AG10803 (cell line): ENCODE measurements around the gene SMYD3.
A peak's percentile ranks its signal among the peaks of the same experiment; 100 is the strongest.

Experiments used
- DNase-seq: peaks from one replicate; pipeline ENCODE4 v3.0.0; 2010; ENCODE audit warnings: low read depth
- H3K4me3 ChIP-seq: 2 replicates; pipeline ENCODE4 v1.5.1; 2011; ENCODE audit warnings: mild to moderate bottlenecking, low read length, control low read depth
- TF ChIP-seq, protein P1 (sequence below): conservative IDR thresholded peaks from 2 replicates; pipeline ENCODE4 v1.5.1; 2011; ENCODE audit warnings: mild to moderate bottlenecking, low read length, control low read depth, inconsistent platforms

Gene SMYD3

DNA sequence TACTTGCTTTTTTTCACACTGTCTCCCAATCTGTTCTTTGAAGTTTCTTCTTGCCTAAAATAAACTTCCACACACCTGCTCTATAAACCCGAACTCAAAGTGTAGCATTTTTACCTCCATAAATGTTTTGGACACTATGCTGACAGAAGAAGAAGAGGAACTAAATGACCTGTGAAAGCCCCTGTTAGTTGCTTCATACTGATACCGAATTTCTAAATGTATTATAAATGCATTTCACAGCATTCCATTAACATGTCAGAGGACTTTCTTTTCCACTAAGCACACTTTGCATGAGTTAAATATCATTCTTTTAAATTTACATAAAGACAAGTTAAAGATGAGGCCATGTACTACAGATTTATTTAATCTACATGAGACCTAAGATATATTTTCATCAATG, 281.0 kb downstream of the SMYD3 start:
- DNase-seq, result no peak
- no peak overlapping the region for H3K4me3 ChIP-seq
- TF ChIP-seq, protein P1, sequence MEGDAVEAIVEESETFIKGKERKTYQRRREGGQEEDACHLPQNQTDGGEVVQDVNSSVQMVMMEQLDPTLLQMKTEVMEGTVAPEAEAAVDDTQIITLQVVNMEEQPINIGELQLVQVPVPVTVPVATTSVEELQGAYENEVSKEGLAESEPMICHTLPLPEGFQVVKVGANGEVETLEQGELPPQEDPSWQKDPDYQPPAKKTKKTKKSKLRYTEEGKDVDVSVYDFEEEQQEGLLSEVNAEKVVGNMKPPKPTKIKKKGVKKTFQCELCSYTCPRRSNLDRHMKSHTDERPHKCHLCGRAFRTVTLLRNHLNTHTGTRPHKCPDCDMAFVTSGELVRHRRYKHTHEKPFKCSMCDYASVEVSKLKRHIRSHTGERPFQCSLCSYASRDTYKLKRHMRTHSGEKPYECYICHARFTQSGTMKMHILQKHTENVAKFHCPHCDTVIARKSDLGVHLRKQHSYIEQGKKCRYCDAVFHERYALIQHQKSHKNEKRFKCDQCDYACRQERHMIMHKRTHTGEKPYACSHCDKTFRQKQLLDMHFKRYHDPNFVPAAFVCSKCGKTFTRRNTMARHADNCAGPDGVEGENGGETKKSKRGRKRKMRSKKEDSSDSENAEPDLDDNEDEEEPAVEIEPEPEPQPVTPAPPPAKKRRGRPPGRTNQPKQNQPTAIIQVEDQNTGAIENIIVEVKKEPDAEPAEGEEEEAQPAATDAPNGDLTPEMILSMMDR, result no peak

DNA sequence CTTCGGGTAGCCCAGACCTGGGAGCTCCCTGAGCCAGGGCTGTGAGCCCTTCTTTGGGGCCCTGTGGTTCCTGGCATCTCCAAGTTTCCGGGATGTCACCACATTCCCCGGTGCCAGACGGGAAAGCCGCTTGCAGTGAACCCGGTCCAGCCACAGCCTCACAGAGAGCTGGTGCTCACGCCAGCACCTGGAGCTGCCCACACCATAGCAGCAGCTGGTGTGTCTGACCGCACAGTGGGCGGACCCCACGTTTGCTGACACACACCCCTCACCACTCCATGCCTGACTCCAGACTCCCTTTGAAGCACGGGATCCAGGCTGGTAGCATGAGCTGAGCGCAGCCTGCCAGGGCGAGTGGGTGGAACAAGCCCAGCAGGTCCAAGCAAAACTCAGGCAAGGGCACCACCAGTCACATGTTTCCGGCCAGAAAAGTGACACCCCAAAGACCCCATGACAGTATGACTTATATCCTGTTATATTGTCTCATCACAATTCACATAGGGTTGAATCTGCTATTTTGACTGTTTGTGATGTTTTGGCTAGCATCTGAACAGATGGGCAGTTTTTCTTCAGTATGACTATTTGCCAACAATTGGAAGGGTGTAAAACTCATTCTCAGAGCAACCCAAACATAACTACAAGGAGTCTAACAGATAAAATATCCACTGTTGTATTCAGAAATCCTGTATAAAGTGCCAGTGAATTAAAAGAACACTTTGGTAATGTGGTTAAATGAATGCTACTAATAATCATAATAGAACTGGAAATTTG, 285.4 kb downstream of the SMYD3 start:
- no peak for DNase-seq
- TF ChIP-seq, protein P1, result no peak
- no peak overlapping the region for H3K4me3 ChIP-seq

DNA sequence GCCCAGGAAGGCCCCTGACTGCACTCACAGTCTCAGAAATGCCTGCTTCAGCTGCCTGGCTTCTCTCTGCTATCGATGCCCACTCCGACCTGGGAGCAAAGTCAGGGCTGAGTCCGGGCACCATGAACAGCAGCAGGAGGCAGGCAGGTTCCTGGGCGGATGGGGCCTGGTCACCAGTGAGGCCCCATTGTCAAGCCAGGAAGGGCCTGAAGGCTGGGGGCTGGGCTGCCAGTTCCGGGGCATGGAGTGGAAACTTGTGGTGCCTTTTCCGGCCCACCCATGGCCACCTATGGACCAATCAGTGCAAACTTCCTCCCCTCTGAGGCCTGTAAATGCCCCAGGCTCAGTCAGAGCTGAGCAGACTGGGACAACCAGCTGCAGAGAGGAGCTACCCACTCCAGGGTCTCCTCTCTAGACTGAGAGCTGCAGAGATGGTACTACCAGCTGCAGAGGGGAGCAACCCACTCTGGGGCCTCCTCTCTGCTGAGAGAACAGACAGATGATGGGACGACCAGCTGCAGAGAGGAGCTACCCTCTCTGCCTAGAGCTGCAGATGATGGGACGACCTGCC, 286.5 kb downstream of the SMYD3 start:
- TF ChIP-seq, protein P1, result no peak
- no peak for DNase-seq
- no peak overlapping the region for H3K4me3 ChIP-seq

DNA sequence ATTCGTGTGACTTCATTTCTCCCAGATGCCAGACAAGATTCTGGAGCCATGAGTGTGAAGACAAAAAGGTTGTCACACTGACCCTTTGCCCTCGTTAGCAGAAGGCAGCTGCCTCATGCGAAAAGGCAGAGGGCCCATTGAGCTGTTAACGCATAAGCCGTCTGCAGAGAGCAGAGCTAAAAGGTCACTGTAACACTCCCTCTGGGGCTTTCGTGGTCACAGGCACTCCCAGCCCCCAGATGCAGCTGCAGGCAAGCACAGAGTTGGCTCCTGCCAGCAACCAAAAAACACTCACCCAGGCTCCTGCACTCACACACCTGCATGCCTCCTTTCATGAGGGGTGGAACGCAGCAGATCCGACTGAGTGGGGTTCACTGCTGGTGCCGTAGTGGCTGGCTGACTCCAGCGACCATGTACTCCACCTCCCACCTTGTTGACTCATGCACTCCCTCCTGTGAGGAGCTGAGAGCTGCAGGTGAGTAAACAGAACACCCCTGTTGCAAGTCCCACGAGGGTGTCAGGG, 287.5 kb downstream of the SMYD3 start:
- no peak overlapping the region for H3K4me3 ChIP-seq
- TF ChIP-seq, protein P1, result no peak
- DNase-seq, result peak; percentile 21

DNA sequence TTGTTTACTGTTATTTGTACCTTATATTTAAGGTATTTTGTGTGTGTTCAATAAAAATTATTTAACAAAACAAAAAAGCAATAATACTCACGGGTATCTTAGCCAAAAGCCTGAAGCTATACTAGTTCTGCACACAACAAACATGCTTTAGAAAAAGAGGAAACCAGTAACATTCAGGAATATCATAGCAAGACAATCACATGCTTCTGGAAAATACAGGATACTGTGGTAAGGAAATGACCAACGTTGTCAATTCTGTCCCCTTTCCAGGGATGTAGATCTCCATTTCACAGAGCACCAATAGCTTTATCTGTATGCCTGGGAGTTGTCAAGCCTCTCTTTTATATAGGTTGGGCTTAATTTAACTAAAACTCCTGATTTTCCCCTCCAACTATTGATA, 288.4 kb downstream of the SMYD3 start:
- TF ChIP-seq, protein P1, result no peak
- no peak for DNase-seq
- H3K4me3 ChIP-seq, result no peak overlapping the region

DNA sequence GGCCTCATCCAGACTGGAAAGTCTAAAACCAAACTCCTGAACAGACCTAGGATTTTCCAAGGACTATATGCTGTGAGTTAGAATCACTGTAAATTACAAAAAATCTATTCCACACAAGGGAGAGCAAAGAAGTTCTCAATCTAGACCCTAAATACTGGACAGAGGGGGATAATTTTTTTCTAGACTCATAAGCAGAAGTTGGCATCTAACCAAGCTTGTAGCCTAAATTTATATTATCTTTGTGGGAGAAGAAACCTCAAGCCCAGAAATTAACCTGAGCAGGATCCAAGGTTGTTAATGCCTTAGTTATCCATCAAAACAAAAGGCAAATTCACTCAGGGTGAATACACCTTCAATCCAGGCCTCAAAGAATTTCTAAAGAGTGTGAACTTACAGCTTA, 290.2 kb downstream of the SMYD3 start:
- no peak for DNase-seq
- no peak overlapping the region for H3K4me3 ChIP-seq
- TF ChIP-seq, protein P1, result no peak

DNA sequence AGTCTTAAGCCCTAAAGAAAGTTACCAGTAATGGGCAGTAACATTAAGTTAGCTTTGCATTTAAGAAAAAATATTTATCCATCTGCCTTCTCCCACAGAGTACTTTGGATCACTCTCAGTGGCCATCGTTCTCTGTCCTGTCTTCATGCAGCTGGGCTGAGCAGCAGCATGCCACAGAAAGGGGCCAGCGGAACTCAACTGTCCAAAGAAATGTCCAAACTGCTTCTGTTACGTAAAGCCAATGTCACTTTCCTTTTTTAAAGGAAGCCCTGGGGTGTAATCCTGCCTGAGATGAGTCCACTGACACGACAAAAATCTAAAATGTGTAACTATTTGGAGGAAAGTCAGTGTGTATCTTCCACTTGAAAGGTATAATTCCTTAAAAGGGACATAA, 291.6 kb downstream of the SMYD3 start:
- no peak for DNase-seq
- TF ChIP-seq, protein P1, result no peak
- no peak overlapping the region for H3K4me3 ChIP-seq
